SK-N-SH (cell line): ENCODE results near the gene LAMTOR4. TPM values are rescaled to one million over a fixed set of nuclear protein-coding genes. Genes with fewer than 3 reads are reported as not detected.

Source experiments
- CTCF ChIA-PET: fragments of 300-600, 350-600 bp; formaldehyde crosslinking; extraction: SDS; loops from one replicate; lab custom pipeline; 2021; lab: Yijun Ruan, JAX
- POLR2A ChIA-PET: fragments of 350-600 bp; sonication (Branson Sonifier 250); formaldehyde crosslinking; extraction: SDS; loops from one replicate; lab custom pipeline; 2020; ENCODE audit warnings: antibody characterized with exemption, inconsistent platforms; lab: Yijun Ruan, JAX
- DNase-seq: peaks from one replicate; pipeline ENCODE4 v3.0.0; 2012
- H2AFZ ChIP-seq: fragments of 200-600 bp; sonication (generic); 2 replicates; pipeline ENCODE4 v1.8.1; 2016; ENCODE audit warnings: antibody characterized with exemption, mild to moderate bottlenecking, low read depth
- H3F3A ChIP-seq: fragments of 200-600 bp; sonication (generic); replicated peaks from 2 replicates; pipeline ENCODE3; 2016; ENCODE audit warnings: antibody characterized with exemption, mild to moderate bottlenecking; ENCODE audit not compliant: insufficient read depth
- H3K27ac ChIP-seq, 2 experiments: fragments of 200-500 bp in 1 of 2; fragments of 200-600 bp in 1 of 2; sonication (Bioruptor generic) in 1 of 2; sonication (generic), shearing (Covaris generic) in 1 of 2; 2 replicates each; pipeline versions ENCODE4 v1.5.1 to v1.6.1; 2014 to 2016; ENCODE audit warnings: low read depth in 2 of 2, inconsistent platforms in 1 of 2, low read length in 1 of 2, mild to moderate bottlenecking in 1 of 2, mixed read lengths in 1 of 2
- H3K27me3 ChIP-seq: fragments of 200-600 bp; sonication (generic), shearing (Covaris generic); 2 replicates; pipeline ENCODE4 v1.6.1; 2016; ENCODE audit warnings: mixed run types; ENCODE audit not compliant: insufficient read depth
- H3K36me3 ChIP-seq, 2 experiments: fragments of 200-500 bp in 1 of 2; fragments of 200-600 bp in 1 of 2; sonication (Bioruptor generic) in 1 of 2; sonication (generic) in 1 of 2; replicated peaks in 1 of 2; 2 replicates each; pipeline versions ENCODE3 to v1.5.1; 2014 to 2016; ENCODE audit warnings: low read length in 1 of 2, mild to moderate bottlenecking in 1 of 2; ENCODE audit not compliant: insufficient read depth in 2 of 2, control insufficient read depth in 1 of 2
- H3K4me1 ChIP-seq, 2 experiments: fragments of 200-500 bp in 1 of 2; fragments of 200-600 bp in 1 of 2; sonication (Bioruptor generic) in 1 of 2; sonication (generic), shearing (Covaris generic) in 1 of 2; 2 replicates each; pipeline versions ENCODE4 v1.5.1 to v1.6.1; 2014 to 2016; ENCODE audit warnings: low read depth in 1 of 2, low read length in 1 of 2, mixed run types in 1 of 2; ENCODE audit not compliant: insufficient read depth in 2 of 2, control insufficient read depth in 1 of 2
- H3K4me2 ChIP-seq: fragments of 200-600 bp; sonication (generic), shearing (Covaris generic); 2 replicates; pipeline ENCODE4 v1.6.1; 2017; ENCODE audit warnings: mixed run types
- H3K4me3 ChIP-seq, 2 experiments: fragments of 200-500 bp in 1 of 2; fragments of 200-600 bp in 1 of 2; sonication (Bioruptor generic) in 1 of 2; sonication (generic), shearing (Covaris generic) in 1 of 2; 2 replicates each; pipeline versions ENCODE4 v1.5.1 to v1.8.1; 2014 to 2016; ENCODE audit warnings: low read depth in 2 of 2, inconsistent platforms in 1 of 2, low read length in 1 of 2, mild to moderate bottlenecking in 1 of 2, mixed read lengths in 1 of 2, moderate library complexity in 1 of 2
- H3K79me2 ChIP-seq: fragments of 200-600 bp; sonication (generic); 2 replicates; pipeline ENCODE4 v1.8.1; 2017; ENCODE audit warnings: mild to moderate bottlenecking; ENCODE audit not compliant: insufficient read depth
- H3K9ac ChIP-seq: fragments of 200-600 bp; sonication (generic); 2 replicates; pipeline ENCODE4 v1.6.1; 2017; ENCODE audit warnings: mixed run types
- H3K9me2 ChIP-seq: fragments of 200-600 bp; sonication (generic); 2 replicates; pipeline ENCODE4 v1.6.1; 2017; ENCODE audit warnings: mixed run types
- H3K9me3 ChIP-seq: fragments of 200-600 bp; sonication (generic); 2 replicates; pipeline ENCODE4 v1.6.1; 2017; ENCODE audit warnings: mixed run types, mild to moderate bottlenecking, moderate library complexity
- H4K20me1 ChIP-seq: fragments of 200-600 bp; sonication (generic); 2 replicates; pipeline ENCODE4 v1.6.1; 2017; ENCODE audit warnings: mild to moderate bottlenecking, mixed run types; ENCODE audit not compliant: insufficient read depth
- EZH2phosphoT487 ChIP-seq: fragments of 200-600 bp; sonication (generic); IDR thresholded peaks from 2 replicates; pipeline ENCODE4 v1.6.1; 2017; ENCODE audit warnings: low read depth, mixed run types, mild to moderate bottlenecking, antibody characterized with exemption, moderate library complexity, borderline replicate concordance
- FOXJ3 ChIP-seq: sonication (generic); formaldehyde crosslinking; IDR thresholded peaks from 2 replicates; pipeline ENCODE4 v1.5.1; 2020; ENCODE audit warnings: mild to moderate bottlenecking, missing genetic modification reagents
- JUND ChIP-seq: IDR thresholded peaks from 2 replicates; pipeline ENCODE4 v1.4.0; 2012
- MEF2A ChIP-seq: IDR thresholded peaks from 2 replicates; pipeline ENCODE4 v1.4.0; 2012; ENCODE audit warnings: low read depth, borderline replicate concordance
- NFIC ChIP-seq: IDR thresholded peaks from 2 replicates; pipeline ENCODE4 v1.4.0; 2012; ENCODE audit warnings: borderline replicate concordance
- POLR2AphosphoS5 ChIP-seq: IDR thresholded peaks from 2 replicates; pipeline ENCODE4 v1.6.1; 2012; ENCODE audit warnings: low read depth, low read length
- RAD21 ChIP-seq: IDR thresholded peaks from 2 replicates; pipeline ENCODE4 v1.6.1; 2012; ENCODE audit warnings: mild to moderate bottlenecking, low read length
- RCOR1 ChIP-seq: fragments of 150-350 bp; IDR thresholded peaks from 2 replicates; pipeline ENCODE4 v1.6.1; 2017; ENCODE audit warnings: antibody characterized with exemption, low read length
- RXRA ChIP-seq: IDR thresholded peaks from 2 replicates; pipeline ENCODE4 v1.4.0; 2012; ENCODE audit warnings: low read depth, mild to moderate bottlenecking, borderline replicate concordance
- SMC3 ChIP-seq: IDR thresholded peaks from 2 replicates; pipeline ENCODE4 v1.6.1; 2012; ENCODE audit warnings: low read depth, low read length, improper control_type of control experiment
- TAF1 ChIP-seq: IDR thresholded peaks from 2 replicates; pipeline ENCODE4 v1.6.1; 2012; ENCODE audit warnings: low read depth, mild to moderate bottlenecking, low read length, moderate library complexity, borderline replicate concordance
- TCF12 ChIP-seq: IDR thresholded peaks from 2 replicates; pipeline ENCODE4 v1.4.0; 2012
- TEAD4 ChIP-seq: IDR thresholded peaks from 2 replicates; pipeline ENCODE4 v1.4.0; 2012; ENCODE audit warnings: mild to moderate bottlenecking, borderline replicate concordance; ENCODE audit not compliant: insufficient read depth
- USF1 ChIP-seq: IDR thresholded peaks from 2 replicates; pipeline ENCODE4 v1.4.0; 2012; ENCODE audit warnings: low read depth, borderline replicate concordance
- WGBS: methylation state at CpG from one replicate; pipeline ENCODE4 v1.1.6; 2017; ENCODE audit warnings: low lambda C conversion rate; 5-methylcytosine and 5-hydroxymethylcytosine counted together
- polyA plus RNA-seq, 3 experiments: library from polyadenylated mRNA; depleted of rRNA; stranded (reverse); fragments of >200 nt; gene quantifications; 2 replicates each; pipeline ENCODE4 v1.2.3, GENCODE V29; 2012
- TF ChIP-seq, protein P1 (sequence below): IDR thresholded peaks from 2 replicates; pipeline ENCODE4 v1.6.1; 2012; ENCODE audit warnings: mild to moderate bottlenecking, low read depth, low read length, moderate library complexity
- TF ChIP-seq, protein P2 (sequence below): IDR thresholded peaks from 2 replicates; pipeline ENCODE4 v1.4.0; 2012; ENCODE audit warnings: low read depth
- TF ChIP-seq, protein P3 (sequence below): fragments of 150-350 bp; IDR thresholded peaks from 2 replicates; pipeline ENCODE4 v1.6.1; 2016; ENCODE audit warnings: mild to moderate bottlenecking, low read depth, low read length
- TF ChIP-seq, protein P4 (sequence below): fragments of 150-350 bp; IDR thresholded peaks from 2 replicates; pipeline ENCODE4 v1.6.1; 2017; ENCODE audit warnings: antibody characterized with exemption, low read length, low read depth, borderline replicate concordance

LAMTOR4 gene
- polyA plus RNA-seq, 1 of the 3 experiments (the other 2 are of a cell fraction) = 630 TPM

DNA sequence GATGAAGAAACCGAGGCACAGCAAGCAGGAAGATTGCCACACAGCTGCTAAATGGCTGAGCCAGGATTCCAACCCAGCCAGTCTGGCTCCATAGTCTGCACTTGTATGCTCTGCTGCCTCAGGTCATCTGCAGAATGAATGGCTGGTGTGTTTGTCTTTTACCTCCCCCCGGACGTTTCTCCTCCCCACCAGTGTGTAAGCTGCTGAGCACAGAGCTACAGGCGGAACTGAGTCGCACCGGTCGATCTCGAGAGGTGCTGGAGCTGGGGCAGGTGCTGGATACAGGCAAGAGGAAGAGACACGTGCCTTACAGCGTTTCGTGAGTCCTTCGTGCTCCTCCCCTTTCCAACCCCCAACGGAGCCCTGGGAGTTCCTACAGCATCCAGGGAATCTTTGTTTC is 26.7 kb upstream of the LAMTOR4 start:
- Histone ChIP-seq H3K36me3 (peaks cover 13 to 22% of the 10 kb centered on the region in 2 experiments), H3K4me3 (no peak overlapping the region), H2AFZ (no peak overlapping the region), H4K20me1 (no peaks in the 10 kb centered on the region), H3K27me3 (no peaks in the 10 kb centered on the region), H3K4me2 (no peak overlapping the region), H3K9ac (no peak overlapping the region), H3K9me2 (no peaks in the 10 kb centered on the region), H3K9me3 (no peaks in the 10 kb centered on the region), H3F3A (peaks cover 45% of the 10 kb centered on the region), H3K79me2 (peaks cover 74% of the 10 kb centered on the region), H3K27ac (no peak overlapping the region), H3K4me1 (peaks cover 11 to 15% of the 10 kb centered on the region in 2 experiments; a peak in 3 of 4 replicates)
- no peak for TF ChIP-seq USF1
- TF ChIP-seq TEAD4 = no peak
- no peak for TF ChIP-seq FOXJ3 (CRISPR knock-in tag)
- TF ChIP-seq MEF2A = no peak
- TF ChIP-seq SMC3 = no peak
- no peak for TF ChIP-seq RCOR1
- ChIA-PET POLR2A (interaction anchor here (5.3 kb wide), 1 partner anchor 21 kb away, joined by 70 read pairs; the partner anchor contains the start of genes AP4M1 and MCM7), CTCF (interaction anchor here (5.0 kb wide), 1 partner anchor 9 kb away, joined by 40 read pairs; no protein-coding TSS in a partner anchor)
- no peak for DNase-seq
- WGBS = 93% methylated on average over 13 of the region's 13 CpGs

GRCh38 chr7:100122568-100122967 is 26.1 kb upstream of the LAMTOR4 start:
- no peak overlapping the region for H3K4me3 ChIP-seq
- H3K79me2 ChIP-seq = peaks cover 73% of the 10 kb centered on the region
- no peaks in the 10 kb centered on the region for H4K20me1 ChIP-seq
- no peak overlapping the region for H3K9ac ChIP-seq
- DNase-seq = no peak
- H3K27me3 ChIP-seq = no peaks in the 10 kb centered on the region
- no peaks in the 10 kb centered on the region for H3K9me3 ChIP-seq
- no peak overlapping the region for H3K27ac ChIP-seq
- H3K4me1 ChIP-seq = peaks cover 11 to 15% of the 10 kb centered on the region in 2 experiments; a peak in 3 of 4 replicates
- H3K9me2 ChIP-seq = no peaks in the 10 kb centered on the region
- ChIA-PET CTCF (interaction anchor here (0.8 to 5.0 kb wide), 2 partner anchors 9 to 98 kb away, joined by 3 to 40 read pairs; no protein-coding TSS in a partner anchor), POLR2A (interaction anchor here (1.0 to 5.3 kb wide), 2 partner anchors 17 to 22 kb away, joined by 3 to 70 read pairs; partner anchors contain the start of genes AP4M1 and MCM7)
- WGBS = 91% methylated on average over 1 of the region's 1 CpG
- H3K36me3 ChIP-seq = peaks cover 13 to 22% of the 10 kb centered on the region in 2 experiments
- TF ChIP-seq, protein P1, sequence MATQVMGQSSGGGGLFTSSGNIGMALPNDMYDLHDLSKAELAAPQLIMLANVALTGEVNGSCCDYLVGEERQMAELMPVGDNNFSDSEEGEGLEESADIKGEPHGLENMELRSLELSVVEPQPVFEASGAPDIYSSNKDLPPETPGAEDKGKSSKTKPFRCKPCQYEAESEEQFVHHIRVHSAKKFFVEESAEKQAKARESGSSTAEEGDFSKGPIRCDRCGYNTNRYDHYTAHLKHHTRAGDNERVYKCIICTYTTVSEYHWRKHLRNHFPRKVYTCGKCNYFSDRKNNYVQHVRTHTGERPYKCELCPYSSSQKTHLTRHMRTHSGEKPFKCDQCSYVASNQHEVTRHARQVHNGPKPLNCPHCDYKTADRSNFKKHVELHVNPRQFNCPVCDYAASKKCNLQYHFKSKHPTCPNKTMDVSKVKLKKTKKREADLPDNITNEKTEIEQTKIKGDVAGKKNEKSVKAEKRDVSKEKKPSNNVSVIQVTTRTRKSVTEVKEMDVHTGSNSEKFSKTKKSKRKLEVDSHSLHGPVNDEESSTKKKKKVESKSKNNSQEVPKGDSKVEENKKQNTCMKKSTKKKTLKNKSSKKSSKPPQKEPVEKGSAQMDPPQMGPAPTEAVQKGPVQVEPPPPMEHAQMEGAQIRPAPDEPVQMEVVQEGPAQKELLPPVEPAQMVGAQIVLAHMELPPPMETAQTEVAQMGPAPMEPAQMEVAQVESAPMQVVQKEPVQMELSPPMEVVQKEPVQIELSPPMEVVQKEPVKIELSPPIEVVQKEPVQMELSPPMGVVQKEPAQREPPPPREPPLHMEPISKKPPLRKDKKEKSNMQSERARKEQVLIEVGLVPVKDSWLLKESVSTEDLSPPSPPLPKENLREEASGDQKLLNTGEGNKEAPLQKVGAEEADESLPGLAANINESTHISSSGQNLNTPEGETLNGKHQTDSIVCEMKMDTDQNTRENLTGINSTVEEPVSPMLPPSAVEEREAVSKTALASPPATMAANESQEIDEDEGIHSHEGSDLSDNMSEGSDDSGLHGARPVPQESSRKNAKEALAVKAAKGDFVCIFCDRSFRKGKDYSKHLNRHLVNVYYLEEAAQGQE = no peak
- TF ChIP-seq USF1 (no peak), TCF12 (no peak), NFIC (no peak), RCOR1 (no peak), TAF1 (no peak), JUND (no peak), POLR2AphosphoS5 (no peak), RAD21 (no peak), RXRA (no peak), TEAD4 (no peak), FOXJ3 (CRISPR knock-in tag) (no peak), MEF2A (no peak), EZH2phosphoT487 (no peak)
- TF ChIP-seq, protein P2, sequence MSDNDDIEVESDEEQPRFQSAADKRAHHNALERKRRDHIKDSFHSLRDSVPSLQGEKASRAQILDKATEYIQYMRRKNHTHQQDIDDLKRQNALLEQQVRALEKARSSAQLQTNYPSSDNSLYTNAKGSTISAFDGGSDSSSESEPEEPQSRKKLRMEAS = no peak
- TF ChIP-seq, protein P3, sequence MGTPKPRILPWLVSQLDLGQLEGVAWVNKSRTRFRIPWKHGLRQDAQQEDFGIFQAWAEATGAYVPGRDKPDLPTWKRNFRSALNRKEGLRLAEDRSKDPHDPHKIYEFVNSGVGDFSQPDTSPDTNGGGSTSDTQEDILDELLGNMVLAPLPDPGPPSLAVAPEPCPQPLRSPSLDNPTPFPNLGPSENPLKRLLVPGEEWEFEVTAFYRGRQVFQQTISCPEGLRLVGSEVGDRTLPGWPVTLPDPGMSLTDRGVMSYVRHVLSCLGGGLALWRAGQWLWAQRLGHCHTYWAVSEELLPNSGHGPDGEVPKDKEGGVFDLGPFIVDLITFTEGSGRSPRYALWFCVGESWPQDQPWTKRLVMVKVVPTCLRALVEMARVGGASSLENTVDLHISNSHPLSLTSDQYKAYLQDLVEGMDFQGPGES = no peak
- TF ChIP-seq, protein P4, sequence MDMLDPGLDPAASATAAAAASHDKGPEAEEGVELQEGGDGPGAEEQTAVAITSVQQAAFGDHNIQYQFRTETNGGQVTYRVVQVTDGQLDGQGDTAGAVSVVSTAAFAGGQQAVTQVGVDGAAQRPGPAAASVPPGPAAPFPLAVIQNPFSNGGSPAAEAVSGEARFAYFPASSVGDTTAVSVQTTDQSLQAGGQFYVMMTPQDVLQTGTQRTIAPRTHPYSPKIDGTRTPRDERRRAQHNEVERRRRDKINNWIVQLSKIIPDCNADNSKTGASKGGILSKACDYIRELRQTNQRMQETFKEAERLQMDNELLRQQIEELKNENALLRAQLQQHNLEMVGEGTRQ = no peak
- no peak overlapping the region for H2AFZ ChIP-seq
- H3K4me2 ChIP-seq = no peak overlapping the region
- peaks cover 45% of the 10 kb centered on the region for H3F3A ChIP-seq
